Prostate gland (tissue), 2 donors: ENCODE results near the gene NKG7.

Experiments
- CTCF ChIP-seq, 4 experiments: fragments of 200-600 bp in 2 of 4; fragments of 450-650 bp in 2 of 4; sonication (generic) in 2 of 4; IDR thresholded peaks; 1 replicate in 3 of 4; 2 replicates in 1 of 4; pipeline ENCODE4 v1.5.1; 2016 to 2019; ENCODE audit warnings: antibody characterized with exemption in 4 of 4, mild to moderate bottlenecking in 2 of 4, moderate library complexity in 2 of 4
- POLR2A ChIP-seq: fragments of 450-650 bp; IDR thresholded peaks from one replicate; pipeline ENCODE4 v1.6.1; 2016; ENCODE audit warnings: antibody characterized with exemption, mild to moderate bottlenecking
- POLR2AphosphoS5 ChIP-seq: sonication (generic); formaldehyde crosslinking; IDR thresholded peaks from one replicate; pipeline ENCODE4 v1.6.1; 2017; ENCODE audit warnings: antibody characterized with exemption

- TF ChIP-seq CTCF (IDR thresholded peaks at IDR 0.05): no peak
- no peak for TF ChIP-seq POLR2A
- TF ChIP-seq POLR2AphosphoS5: no peak
These were observed 1.2 kb downstream of the NKG7 start for GRCh38 chr19:51371186-51371690.
